ENCODE data around the gene BHLHA9. TPM values are rescaled to one million over a fixed set of nuclear protein-coding genes. Genes with fewer than 3 reads are reported as not detected.

BHLHA9 gene
- polyA plus RNA-seq, 1 experiment = not detected

DNA sequence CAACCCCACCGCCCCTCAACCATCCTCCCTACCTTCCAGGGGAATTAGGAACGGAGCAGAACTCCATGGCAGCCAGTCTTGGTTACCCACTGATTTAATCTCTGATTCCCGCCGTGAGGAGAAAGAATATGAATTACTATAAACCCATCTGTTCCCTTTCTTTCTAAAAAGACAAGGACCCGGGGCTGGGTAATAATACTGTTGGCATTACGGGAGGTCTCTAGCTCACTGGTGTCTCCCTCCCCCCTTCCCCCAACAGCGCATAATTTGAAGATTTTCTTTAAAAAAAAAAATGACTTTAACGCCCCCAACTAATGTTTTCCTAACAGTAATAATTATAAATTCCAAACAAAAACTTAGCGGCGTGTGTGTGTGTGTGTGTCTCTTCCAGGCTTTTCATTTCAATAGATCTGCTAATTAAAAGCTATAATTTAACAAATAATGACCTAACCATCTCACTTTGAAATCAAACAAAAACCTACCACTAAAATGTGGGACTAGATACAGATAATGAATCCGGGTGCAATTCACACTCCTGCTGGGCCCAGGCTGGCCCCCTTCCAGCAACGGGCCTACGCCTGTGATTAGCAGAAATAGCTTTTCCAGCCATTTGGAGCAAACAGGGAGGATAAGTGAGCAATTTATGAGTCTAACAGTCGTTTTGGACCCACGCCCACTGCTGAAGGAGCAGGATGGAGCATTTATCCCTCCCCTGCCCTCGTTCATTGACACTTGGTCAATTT, 18.2 kb upstream of the BHLHA9 start:
- peaks cover 2% of the 10 kb centered on the region for H3K27me3 ChIP-seq (ENCODE audit: control insufficient read depth, insufficient read depth, low read length)
- no peak overlapping the region for H3K27ac ChIP-seq (ENCODE audit: low read depth, low read length)
- H3K4me3 ChIP-seq (ENCODE audit: low read depth, low read length) = no peak overlapping the region
- TF ChIP-seq CTCF (IDR thresholded peaks at IDR 0.05; ENCODE audit: low read depth, low read length) = no peak
- ChIA-PET CTCF (no interaction called here), POLR2A (no interaction called here)
- no peak for DNase-seq (ENCODE audit: low read depth, low spot score)
- no peaks in the 10 kb centered on the region; the same call in 1 of the 2 replicates for H3K9me3 ChIP-seq (ENCODE audit: control insufficient read depth, insufficient read depth, low read length)

GRCh38 chr17:1255041-1255440, 15.2 kb upstream of the BHLHA9 start:
- no peak for TF ChIP-seq CTCF (IDR thresholded peaks at IDR 0.05; ENCODE audit: low read depth, low read length)
- ChIA-PET CTCF (interaction anchor here (0.7 kb wide), 1 partner anchor 12 kb away, joined by 3 read pairs; no protein-coding TSS in a partner anchor), POLR2A (no interaction called here)
- no peak for DNase-seq (ENCODE audit: low read depth, low spot score)
- peaks cover 5% of the 10 kb centered on the region; the same call in 1 of the 2 replicates for H3K9me3 ChIP-seq (ENCODE audit: control insufficient read depth, insufficient read depth, low read length)
- H3K27me3 ChIP-seq (ENCODE audit: control insufficient read depth, insufficient read depth, low read length) = peaks cover 2% of the 10 kb centered on the region
- no peak overlapping the region for H3K27ac ChIP-seq (ENCODE audit: low read depth, low read length)
- no peak overlapping the region for H3K4me3 ChIP-seq (ENCODE audit: low read depth, low read length)

DNA sequence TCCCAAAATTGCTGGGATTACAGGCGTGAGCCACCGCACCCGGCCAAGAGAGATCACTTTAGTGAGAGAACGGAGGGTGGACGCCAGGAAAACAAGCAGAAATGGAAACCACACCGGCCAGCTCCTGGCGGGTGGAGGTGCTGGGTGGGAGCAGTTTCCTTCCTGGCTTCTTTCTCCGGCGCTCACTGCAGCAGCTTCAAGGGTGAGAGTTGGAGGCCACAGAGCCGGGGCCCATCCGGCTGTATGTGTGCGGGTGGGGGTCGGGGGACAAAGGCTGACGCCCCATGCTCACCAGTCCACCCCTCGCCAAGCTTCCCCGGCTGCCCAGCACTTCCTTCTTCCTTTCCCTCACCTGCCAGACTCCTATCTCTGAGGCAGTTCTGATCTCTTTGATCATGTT, 13.5 kb upstream of the BHLHA9 start:
- no peak for TF ChIP-seq CTCF (IDR thresholded peaks at IDR 0.05; ENCODE audit: low read depth, low read length)
- H3K27me3 ChIP-seq (ENCODE audit: control insufficient read depth, insufficient read depth, low read length) = peaks cover 9% of the 10 kb centered on the region
- no peak for DNase-seq (ENCODE audit: low read depth, low spot score)
- no peak overlapping the region for H3K27ac ChIP-seq (ENCODE audit: low read depth, low read length)
- no peak overlapping the region for H3K4me3 ChIP-seq (ENCODE audit: low read depth, low read length)
- peaks cover 5% of the 10 kb centered on the region; the same call in 1 of the 2 replicates for H3K9me3 ChIP-seq (ENCODE audit: control insufficient read depth, insufficient read depth, low read length)
- POLR2A ChIA-PET = interaction anchor here (0.6 kb wide), 1 partner anchor 58 kb away, joined by 4 read pairs; no protein-coding TSS in a partner anchor
- CTCF ChIA-PET = no interaction called here

DNA sequence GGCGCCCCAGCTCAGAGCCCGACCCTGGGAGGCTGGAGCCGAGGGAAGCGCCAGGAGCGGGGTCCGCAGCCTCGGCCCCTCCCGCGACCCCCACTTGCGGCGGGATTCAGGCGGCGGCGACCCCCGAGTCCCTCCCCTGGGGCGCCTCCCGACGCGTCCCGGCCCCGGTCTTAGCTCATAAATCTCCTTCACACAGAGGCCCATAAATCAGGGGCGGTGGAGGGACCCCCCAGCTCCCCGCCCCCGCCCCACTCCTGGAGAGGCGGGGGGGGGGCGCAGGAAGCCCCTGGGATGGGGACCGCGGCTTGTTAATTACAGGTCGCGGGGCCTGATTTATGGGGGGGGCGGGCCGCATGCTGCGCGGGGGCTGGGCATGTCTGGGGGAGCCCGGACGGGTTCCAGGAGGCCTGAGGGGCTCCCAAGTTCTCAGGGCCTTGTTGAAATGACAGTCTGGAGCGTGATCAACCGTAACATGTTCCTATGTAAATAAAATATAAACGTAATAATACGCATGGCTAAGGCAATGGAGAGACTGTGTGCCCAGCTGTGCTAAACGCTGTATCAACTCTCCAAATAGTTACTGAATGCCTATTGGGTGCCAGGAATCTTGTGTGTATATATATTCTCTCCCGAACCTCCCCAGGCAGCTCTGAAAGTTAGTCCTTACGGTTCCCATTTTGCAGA, 10.0 kb upstream of the BHLHA9 start:
- peaks cover 6% of the 10 kb centered on the region for H3K27me3 ChIP-seq (ENCODE audit: control insufficient read depth, insufficient read depth, low read length)
- POLR2A ChIA-PET = interaction anchor here (0.6 to 0.8 kb wide), 3 partner anchors 9 to 212 kb away, joined by 3 to 7 read pairs (median 4); no protein-coding TSS in a partner anchor
- TF ChIP-seq CTCF (IDR thresholded peaks at IDR 0.05; ENCODE audit: low read depth, low read length) = no peak
- CTCF ChIA-PET = interaction anchor here (1.0 to 2.9 kb wide), 6 partner anchors 45 to 314 kb away, joined by 3 to 23 read pairs (median 5); partner anchors contain the start of gene INPP5K
- peak overlapping the region; percentile 61 for H3K4me3 ChIP-seq (ENCODE audit: low read depth, low read length)
- H3K27ac ChIP-seq (ENCODE audit: low read depth, low read length) = no peak overlapping the region
- H3K9me3 ChIP-seq (ENCODE audit: control insufficient read depth, insufficient read depth, low read length) = peaks cover 5% of the 10 kb centered on the region; the same call in 1 of the 2 replicates
- no peak for DNase-seq (ENCODE audit: low read depth, low spot score)
